Measurements from ENCODE around the gene LRFN2. TPM values are rescaled to one million over a fixed set of nuclear protein-coding genes. Genes with fewer than 3 reads are reported as not detected.

The LRFN2 gene
- total and polyA plus RNA-seq, 2 experiments from 2014 or later = 0.33 to 0.54 TPM

GRCh38 chr6:40383348-40384115, 203.6 kb downstream of the LRFN2 start:
- no peak for TF ChIP-seq CTCF (IDR thresholded peaks at IDR 0.05; ENCODE audit: poor library complexity)
- TF ChIP-seq EZH2 (IDR thresholded peaks at IDR 0.05; ENCODE audit: borderline replicate concordance) = no peak
- TF ChIP-seq EZH2phosphoT487 (IDR thresholded peaks at IDR 0.05; ENCODE audit: low read depth, severe bottlenecking, unreplicated experiment) = no peak
- H3K27me3 ChIP-seq = no peaks in the 10 kb centered on the region
- 86% methylated on average over 3 of the region's 3 CpGs for WGBS (ENCODE audit: low lambda C conversion rate, missing lambda C conversion rate)
- no peak overlapping the region for H3K4me2 ChIP-seq
- H3K36me3 ChIP-seq (replicated peaks; ENCODE audit: insufficient read depth, low read depth) = no peaks in the 10 kb centered on the region
- H3K4me3 ChIP-seq = no peak overlapping the region
- H3K9me3 ChIP-seq (ENCODE audit: low read depth) = no peaks in the 10 kb centered on the region
- H3K79me2 ChIP-seq = no peaks in the 10 kb centered on the region
- H2AFZ ChIP-seq = no peak overlapping the region
- DNase-seq (ENCODE audit: low spot score) = no peak
- H3K4me1 ChIP-seq (ENCODE audit: insufficient read depth) = peaks cover 11% of the 10 kb centered on the region
- H3K9me2 ChIP-seq (replicated peaks; ENCODE audit: insufficient read depth) = no peaks in the 10 kb centered on the region
- no peaks in the 10 kb centered on the region for H4K20me1 ChIP-seq (ENCODE audit: insufficient read depth, poor library complexity, severe bottlenecking)
- no peak overlapping the region for H3K27ac ChIP-seq

GRCh38 chr6:40380271-40380670, 206.9 kb downstream of the LRFN2 start:
- DNase-seq (ENCODE audit: low spot score) = no peak
- Histone ChIP-seq H3K4me2 (no peak overlapping the region), H3K27me3 (no peaks in the 10 kb centered on the region), H3K4me1 (ENCODE audit: insufficient read depth) (no peaks in the 10 kb centered on the region), H3K4me3 (no peak overlapping the region), H4K20me1 (ENCODE audit: insufficient read depth, poor library complexity, severe bottlenecking) (no peaks in the 10 kb centered on the region), H3K27ac (no peak overlapping the region), H3K9me2 (replicated peaks; ENCODE audit: insufficient read depth) (no peaks in the 10 kb centered on the region), H2AFZ (no peak overlapping the region), H3K79me2 (no peaks in the 10 kb centered on the region), H3K36me3 (replicated peaks; ENCODE audit: insufficient read depth, low read depth) (no peaks in the 10 kb centered on the region), H3K9me3 (ENCODE audit: low read depth) (no peaks in the 10 kb centered on the region)
- no peak for TF ChIP-seq EZH2 (IDR thresholded peaks at IDR 0.05; ENCODE audit: borderline replicate concordance)
- no peak for TF ChIP-seq CTCF (IDR thresholded peaks at IDR 0.05; ENCODE audit: poor library complexity)
- TF ChIP-seq EZH2phosphoT487 (IDR thresholded peaks at IDR 0.05; ENCODE audit: low read depth, severe bottlenecking, unreplicated experiment) = no peak
- WGBS (ENCODE audit: low lambda C conversion rate, missing lambda C conversion rate) = 89% methylated on average over 4 of the region's 4 CpGs

- Histone ChIP-seq H3K27me3 (no peaks in the 10 kb centered on the region), H3K79me2 (no peaks in the 10 kb centered on the region), H3K27ac (no peak overlapping the region), H3K4me1 (ENCODE audit: insufficient read depth) (no peaks in the 10 kb centered on the region), H3K9me3 (ENCODE audit: low read depth) (no peaks in the 10 kb centered on the region), H3K9me2 (replicated peaks; ENCODE audit: insufficient read depth) (no peaks in the 10 kb centered on the region), H2AFZ (no peak overlapping the region), H4K20me1 (ENCODE audit: insufficient read depth, poor library complexity, severe bottlenecking) (no peaks in the 10 kb centered on the region), H3K4me2 (no peak overlapping the region), H3K36me3 (replicated peaks; ENCODE audit: insufficient read depth, low read depth) (no peaks in the 10 kb centered on the region), H3K4me3 (no peak overlapping the region)
- no peak for DNase-seq (ENCODE audit: low spot score)
- WGBS (ENCODE audit: low lambda C conversion rate, missing lambda C conversion rate) = 61% methylated on average over 1 of the region's 1 CpG
- TF ChIP-seq EZH2phosphoT487 (IDR thresholded peaks at IDR 0.05; ENCODE audit: low read depth, severe bottlenecking, unreplicated experiment) (no peak), EZH2 (IDR thresholded peaks at IDR 0.05; ENCODE audit: borderline replicate concordance) (no peak), CTCF (IDR thresholded peaks at IDR 0.05; ENCODE audit: poor library complexity) (no peak)
Observed at GRCh38 chr6:40379811-40380210, 207.4 kb downstream of the LRFN2 start.

Measured in hepatocyte (in vitro differentiated cells).